22Rv1 (cell line): ENCODE results near the gene NPM3.

Source experiments
- CTCF ChIP-seq: fragments of 450-650 bp; IDR thresholded peaks from 2 replicates; pipeline ENCODE4 v1.5.1; 2017; ENCODE audit warnings: mild to moderate bottlenecking
- ZFX ChIP-seq: fragments of 450-650 bp; IDR thresholded peaks from 2 replicates; pipeline ENCODE4 v1.6.1; 2017; ENCODE audit warnings: antibody characterized with exemption, borderline replicate concordance

GRCh38 chr10:101776161-101776817 lies 7.0 kb downstream of the NPM3 start:
- TF ChIP-seq CTCF = no peak
- no peak for TF ChIP-seq ZFX
